Esophagus squamous epithelium (tissue), 5 donors: Measurements from ENCODE around the gene METTL16. TPM values are rescaled to one million over a fixed set of nuclear protein-coding genes. Genes with fewer than 3 reads are reported as not detected.

Experiments
- DNase-seq: peaks from one replicate; lab custom pipeline; 2025; lab: John Stamatoyannopoulos, UW
- H3K27ac ChIP-seq, 4 donors: fragments of 200-600 bp; sonication (generic); one replicate each; pipeline ENCODE4 v1.5.1; 2016 to 2019; ENCODE audit warnings: mild to moderate bottlenecking in 1 of 4
- H3K27me3 ChIP-seq, 4 donors: fragments of 200-600 bp; sonication (generic); 1 replicate in 3 of 4; 2 replicates in 1 of 4; pipeline versions ENCODE4 v1.5.1 to v1.6.0; 2017 to 2021; ENCODE audit warnings: antibody characterized with exemption in 1 of 4
- H3K36me3 ChIP-seq, 3 donors: fragments of 200-600 bp; sonication (generic); one replicate each; pipeline ENCODE4 v1.5.1; 2016 to 2019
- H3K4me1 ChIP-seq, 3 donors: fragments of 200-600 bp; sonication (generic); one replicate each; pipeline ENCODE4 v1.5.1; 2017 to 2019
- H3K4me3 ChIP-seq, 4 donors: fragments of 200-600 bp; sonication (generic); 1 replicate in 3 of 4; 2 replicates in 1 of 4; pipeline ENCODE4 v1.5.1; 2016 to 2019; ENCODE audit warnings: mild to moderate bottlenecking in 2 of 4, moderate library complexity in 1 of 4
- H3K9me3 ChIP-seq, 3 donors: fragments of 200-600 bp; sonication (generic); one replicate each; pipeline ENCODE4 v1.5.1; 2016 to 2019
- CTCF ChIP-seq, 6 experiments: fragments of 450-650 bp in 4 of 6; fragments of 200-600 bp in 2 of 6; sonication (generic) in 2 of 6; IDR thresholded peaks; one replicate each; pipeline ENCODE4 v1.5.1; 2016 to 2019; ENCODE audit warnings: antibody characterized with exemption in 6 of 6, mild to moderate bottlenecking in 4 of 6, moderate library complexity in 4 of 6
- POLR2A ChIP-seq, 4 donors: fragments of 450-650 bp; IDR thresholded peaks; one replicate each; pipeline ENCODE4 v1.6.1; 2017; ENCODE audit warnings: antibody characterized with exemption in 4 of 4, mild to moderate bottlenecking in 4 of 4, moderate library complexity in 3 of 4
- WGBS, 2 donors: methylation state at CpG; one replicate each; pipeline ENCODE4 v1.1.5; 2018; 5-methylcytosine and 5-hydroxymethylcytosine counted together
- intact Hi-C: fragments of 100-400 bp; cut with DNase I; formaldehyde crosslinking; loops from one replicate; pipeline ENCODE4 v1.15.0; 2022
- total RNA-seq, 4 donors: library from RNA; depleted of rRNA; stranded (reverse); fragments of >200 nt; gene quantifications; one replicate each; pipeline ENCODE4 v1.1.0, GENCODE V29; 2016
- donor health status: DM: yes; HTN: yes; CAD: no.

Gene METTL16
- total RNA-seq, 4 donors from 2014 or later = 12.5 to 31.5 (median 25.3) TPM

GRCh38 chr17:2399572-2400473 lies 111.9 kb downstream of the METTL16 start:
- peak; percentile 68 for DNase-seq
- Histone ChIP-seq H3K4me1 (peaks cover 55 to 73% (median 61%) of the 10 kb centered on the region in 3 donors), H3K4me3 (peak overlapping the region; percentile 88 to 97 (median 96)), H3K27me3 (no peaks in the 10 kb centered on the region), H3K27ac (peak overlapping the region; percentile 100), H3K36me3 (peaks cover 0 to 4% (median 2%) of the 10 kb centered on the region in 3 donors), H3K9me3 (no peaks in the 10 kb centered on the region)
- 0% methylated on average over 17 of the region's 82 CpGs for WGBS, 2 donors
- TF ChIP-seq CTCF (IDR thresholded peaks at IDR 0.05) (no peak), POLR2A (IDR thresholded peaks at IDR 0.05) (peak in 3 of 4 donors; percentile 61 to 97 (median 95))
- intact Hi-C loops = no loop called here

- intact Hi-C loops = no loop called here
- H3K27ac ChIP-seq = peak overlapping the region; percentile 100
- DNase-seq = no peak
- H3K36me3 ChIP-seq = peaks cover 0 to 8% (median 4%) of the 10 kb centered on the region in 3 donors
- WGBS, 2 donors = 4 to 20% methylated on average over 5 to 18 of the region's 55 CpGs
- H3K4me1 ChIP-seq = peaks cover 59 to 73% (median 63%) of the 10 kb centered on the region in 3 donors
- H3K27me3 ChIP-seq = no peaks in the 10 kb centered on the region
- peak overlapping the region; percentile 88 to 97 (median 96) for H3K4me3 ChIP-seq
- TF ChIP-seq CTCF (IDR thresholded peaks at IDR 0.05) (no peak), POLR2A (IDR thresholded peaks at IDR 0.05) (peak in 1 of 4 donors; percentile 22)
- H3K9me3 ChIP-seq = no peaks in the 10 kb centered on the region
These were observed 112.8 kb downstream of the METTL16 start for GRCh38 chr17:2398655-2399571.

DNA sequence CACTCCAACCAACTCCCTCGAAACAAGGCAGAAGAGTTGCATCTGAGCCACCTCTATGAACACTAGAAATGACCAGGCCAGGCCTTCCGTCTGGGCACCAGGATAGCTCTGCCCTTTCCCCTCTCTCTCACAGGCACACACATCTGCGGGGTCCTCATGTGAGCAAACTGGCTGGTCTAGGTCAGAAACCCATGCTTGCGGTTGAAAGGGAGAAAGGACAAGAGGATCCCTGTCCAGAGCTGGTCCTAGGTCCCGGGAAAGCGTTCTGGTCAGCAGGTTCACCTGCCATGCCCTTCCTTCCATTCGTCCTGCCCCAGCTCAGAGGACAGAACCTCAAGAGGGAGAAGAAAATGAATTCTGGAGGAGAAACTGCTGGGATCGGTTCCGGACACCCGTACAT lies 113.5 kb downstream of the METTL16 start:
- intact Hi-C loops = no loop called here
- no peak for TF ChIP-seq CTCF (IDR thresholded peaks at IDR 0.05)
- TF ChIP-seq POLR2A (IDR thresholded peaks at IDR 0.05) = no peak

GRCh38 chr17:2397247-2398171 lies 114.2 kb downstream of the METTL16 start:
- Histone ChIP-seq H3K4me1 (peaks cover 45 to 61% (median 57%) of the 10 kb centered on the region in 3 donors), H3K27me3 (no peaks in the 10 kb centered on the region), H3K27ac (peak overlapping the region; percentile 100), H3K36me3 (peaks cover 0 to 8% (median 4%) of the 10 kb centered on the region in 3 donors), H3K4me3 (peak overlapping the region; percentile 18 to 95 (median 39)), H3K9me3 (no peaks in the 10 kb centered on the region)
- 29 to 70% methylated on average over 4 of the region's 12 CpGs for WGBS, 2 donors
- no peak for DNase-seq
- intact Hi-C loops = no loop called here
- TF ChIP-seq POLR2A (IDR thresholded peaks at IDR 0.05) = no peak
- no peak for TF ChIP-seq CTCF (IDR thresholded peaks at IDR 0.05)

More for the DNA sequence above, 113.5 kb downstream of the METTL16 start:
- H3K4me3 ChIP-seq = peak overlapping the region; percentile 88 to 97 (median 96)
- no peaks in the 10 kb centered on the region for H3K9me3 ChIP-seq
- H3K4me1 ChIP-seq = peaks cover 52 to 67% (median 59%) of the 10 kb centered on the region in 3 donors
- H3K27me3 ChIP-seq = no peaks in the 10 kb centered on the region
- peaks cover 0 to 8% (median 4%) of the 10 kb centered on the region in 3 donors for H3K36me3 ChIP-seq
- no peak for DNase-seq
- WGBS, 2 donors = 48 to 64% methylated on average over 8 of the region's 10 CpGs
- H3K27ac ChIP-seq = peak overlapping the region; percentile 100
